Bronchial epithelial cell (primary cell): ENCODE measurements around the gene HSFX1. TPM values are rescaled to one million over a fixed set of nuclear protein-coding genes. Genes with fewer than 3 reads are reported as not detected.

Source experiments
- DNase-seq: peaks from one replicate; pipeline ENCODE4 v3.0.0-alpha.2; 2010; ENCODE audit warnings: low read depth
- FAIRE-seq: peaks from 2 replicates; lab custom pipeline; 2011; peaks lifted over from hg19 to GRCh38; lab: Jason Lieb, UNC
- H3K27me3 ChIP-seq: 2 replicates; pipeline ENCODE4 v1.5.1; 2011; ENCODE audit warnings: low read length; ENCODE audit not compliant: control insufficient read depth, insufficient read depth
- H3K36me3 ChIP-seq: 2 replicates; pipeline ENCODE4 v1.5.1; 2011; ENCODE audit warnings: low read length; ENCODE audit not compliant: control insufficient read depth, insufficient read depth
- H3K4me3 ChIP-seq: 2 replicates; pipeline ENCODE4 v1.5.1; 2011; ENCODE audit warnings: mild to moderate bottlenecking, low read depth, low read length, control low read depth
- total RNA-seq: library from RNA; depleted of rRNA; stranded (reverse); fragments of >200 nt; gene quantifications from 2 replicates; pipeline ENCODE4 v1.2.1, GENCODE V29; 2014
- TF ChIP-seq, protein P1 (sequence below): IDR thresholded peaks from 2 replicates; pipeline ENCODE4 v1.5.1; 2011; ENCODE audit warnings: mild to moderate bottlenecking, moderate library complexity, low read length, control low read depth, inconsistent platforms; ENCODE audit not compliant: insufficient read depth, severe bottlenecking

HSFX1 gene
- total RNA-seq, 1 donor from 2014 or later = 0.53 TPM

DNA sequence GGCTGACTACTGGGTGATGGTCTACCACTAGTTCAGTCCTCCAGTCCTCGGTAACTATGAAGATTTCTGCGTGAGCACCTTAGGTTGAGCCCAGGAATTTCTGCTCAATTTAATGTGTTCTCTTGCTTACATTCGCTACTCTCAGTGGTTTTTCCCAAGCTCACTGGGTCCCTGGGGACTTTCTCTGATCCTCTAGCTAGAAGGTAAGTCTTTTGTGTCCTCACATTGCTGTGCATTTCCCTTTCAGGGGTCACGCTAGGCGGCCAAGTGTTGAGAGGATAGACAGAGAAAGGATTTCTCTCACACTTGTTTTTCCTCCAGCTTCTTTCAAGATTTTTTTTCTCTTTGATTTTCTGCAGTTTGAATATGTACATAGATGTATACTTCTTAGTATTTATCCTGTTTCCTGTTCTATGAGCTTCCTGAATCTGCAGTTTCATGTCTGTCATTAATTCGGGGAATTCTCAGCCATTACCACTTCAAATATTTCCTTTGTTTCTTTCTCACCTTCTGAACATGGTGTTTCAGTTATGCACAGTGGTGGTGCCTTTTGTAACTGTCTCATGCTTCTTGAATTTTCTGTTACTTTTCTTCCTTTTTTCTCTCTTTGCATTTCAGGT lies 25.3 kb downstream of the HSFX1 start:
- no peak for FAIRE-seq
- DNase-seq = no peak
- TF ChIP-seq, protein P1, sequence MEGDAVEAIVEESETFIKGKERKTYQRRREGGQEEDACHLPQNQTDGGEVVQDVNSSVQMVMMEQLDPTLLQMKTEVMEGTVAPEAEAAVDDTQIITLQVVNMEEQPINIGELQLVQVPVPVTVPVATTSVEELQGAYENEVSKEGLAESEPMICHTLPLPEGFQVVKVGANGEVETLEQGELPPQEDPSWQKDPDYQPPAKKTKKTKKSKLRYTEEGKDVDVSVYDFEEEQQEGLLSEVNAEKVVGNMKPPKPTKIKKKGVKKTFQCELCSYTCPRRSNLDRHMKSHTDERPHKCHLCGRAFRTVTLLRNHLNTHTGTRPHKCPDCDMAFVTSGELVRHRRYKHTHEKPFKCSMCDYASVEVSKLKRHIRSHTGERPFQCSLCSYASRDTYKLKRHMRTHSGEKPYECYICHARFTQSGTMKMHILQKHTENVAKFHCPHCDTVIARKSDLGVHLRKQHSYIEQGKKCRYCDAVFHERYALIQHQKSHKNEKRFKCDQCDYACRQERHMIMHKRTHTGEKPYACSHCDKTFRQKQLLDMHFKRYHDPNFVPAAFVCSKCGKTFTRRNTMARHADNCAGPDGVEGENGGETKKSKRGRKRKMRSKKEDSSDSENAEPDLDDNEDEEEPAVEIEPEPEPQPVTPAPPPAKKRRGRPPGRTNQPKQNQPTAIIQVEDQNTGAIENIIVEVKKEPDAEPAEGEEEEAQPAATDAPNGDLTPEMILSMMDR = no peak
- no peaks in the 10 kb centered on the region for H3K36me3 ChIP-seq
- no peak overlapping the region for H3K4me3 ChIP-seq
- H3K27me3 ChIP-seq = no peaks in the 10 kb centered on the region

DNA sequence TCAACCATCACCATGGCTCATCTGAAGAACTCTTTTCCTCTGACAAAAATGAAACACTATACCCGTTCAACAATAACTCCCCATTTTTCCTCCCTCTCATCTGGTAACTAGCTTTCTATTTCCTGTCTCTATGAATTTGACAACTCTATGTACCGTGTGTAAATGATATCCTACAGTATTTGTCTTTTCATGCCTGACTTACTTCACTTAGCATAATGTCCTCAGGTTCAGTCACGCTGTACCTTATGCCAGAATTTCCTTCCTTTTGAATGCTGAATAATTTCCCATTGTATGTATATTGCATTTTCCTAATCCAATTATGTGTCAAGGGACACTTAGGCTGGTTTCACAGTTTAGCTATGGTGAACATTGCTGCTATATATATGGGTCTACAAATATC lies 26.1 kb downstream of the HSFX1 start:
- H3K4me3 ChIP-seq = no peak overlapping the region
- TF ChIP-seq, protein P1 = no peak
- no peaks in the 10 kb centered on the region for H3K27me3 ChIP-seq
- H3K36me3 ChIP-seq = no peaks in the 10 kb centered on the region
- DNase-seq (peak; percentile 7), FAIRE-seq (no peak)

DNA sequence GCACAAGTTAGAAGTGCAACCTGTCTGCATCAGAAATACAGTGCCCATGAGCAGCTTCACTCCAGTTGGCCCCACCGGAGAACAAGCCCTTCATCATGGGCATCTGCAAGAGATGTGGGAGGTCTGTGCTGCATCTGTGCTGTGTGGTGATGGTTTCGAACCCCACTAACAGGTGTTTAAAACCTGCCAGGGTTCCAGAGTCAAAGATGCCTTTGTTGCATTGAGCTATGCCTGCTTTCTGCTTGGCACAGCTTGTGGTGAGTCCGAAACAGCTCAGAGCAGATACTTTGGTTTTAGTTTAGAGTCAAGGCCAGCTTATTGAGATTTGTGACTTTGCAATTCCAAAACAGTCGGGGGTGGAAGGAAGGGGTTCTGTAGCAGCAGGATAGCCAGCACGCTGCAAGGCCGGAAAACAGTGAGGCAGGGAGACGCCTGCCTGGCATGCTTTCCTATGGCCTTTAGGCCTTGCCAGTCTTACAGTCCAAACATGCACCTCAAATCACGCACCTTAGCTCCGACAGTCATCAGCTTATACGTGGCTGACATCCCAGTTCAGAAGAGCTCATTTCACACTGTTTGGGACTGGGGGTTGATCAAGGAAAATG lies 29.7 kb downstream of the HSFX1 start:
- FAIRE-seq (no peak), DNase-seq (no peak)
- H3K36me3 ChIP-seq = no peaks in the 10 kb centered on the region
- no peak overlapping the region for H3K4me3 ChIP-seq
- TF ChIP-seq, protein P1 = no peak
- no peaks in the 10 kb centered on the region for H3K27me3 ChIP-seq

DNA sequence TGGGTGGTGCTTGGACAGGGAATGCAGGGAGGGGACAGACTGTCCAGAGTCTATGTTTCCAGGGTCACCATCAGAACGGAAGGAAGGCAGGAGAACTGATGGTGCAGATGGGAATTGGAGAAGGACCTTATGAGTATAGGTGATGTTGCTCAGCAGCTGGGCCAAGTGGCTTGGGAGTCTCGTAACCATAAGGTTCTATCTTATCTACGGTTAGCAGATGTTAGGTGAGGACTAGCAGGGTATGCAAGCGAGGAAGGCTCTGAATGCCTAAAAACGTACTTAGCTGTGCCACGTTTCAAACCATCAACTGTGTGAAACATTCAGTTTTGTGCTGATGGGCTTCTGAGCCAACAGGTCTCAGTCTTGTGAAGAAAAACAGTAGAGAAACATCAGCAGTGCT lies 30.2 kb downstream of the HSFX1 start:
- TF ChIP-seq, protein P1 = no peak
- FAIRE-seq (peak; percentile 32), DNase-seq (no peak)
- Histone ChIP-seq H3K36me3 (no peaks in the 10 kb centered on the region), H3K4me3 (no peak overlapping the region), H3K27me3 (no peaks in the 10 kb centered on the region)

DNA sequence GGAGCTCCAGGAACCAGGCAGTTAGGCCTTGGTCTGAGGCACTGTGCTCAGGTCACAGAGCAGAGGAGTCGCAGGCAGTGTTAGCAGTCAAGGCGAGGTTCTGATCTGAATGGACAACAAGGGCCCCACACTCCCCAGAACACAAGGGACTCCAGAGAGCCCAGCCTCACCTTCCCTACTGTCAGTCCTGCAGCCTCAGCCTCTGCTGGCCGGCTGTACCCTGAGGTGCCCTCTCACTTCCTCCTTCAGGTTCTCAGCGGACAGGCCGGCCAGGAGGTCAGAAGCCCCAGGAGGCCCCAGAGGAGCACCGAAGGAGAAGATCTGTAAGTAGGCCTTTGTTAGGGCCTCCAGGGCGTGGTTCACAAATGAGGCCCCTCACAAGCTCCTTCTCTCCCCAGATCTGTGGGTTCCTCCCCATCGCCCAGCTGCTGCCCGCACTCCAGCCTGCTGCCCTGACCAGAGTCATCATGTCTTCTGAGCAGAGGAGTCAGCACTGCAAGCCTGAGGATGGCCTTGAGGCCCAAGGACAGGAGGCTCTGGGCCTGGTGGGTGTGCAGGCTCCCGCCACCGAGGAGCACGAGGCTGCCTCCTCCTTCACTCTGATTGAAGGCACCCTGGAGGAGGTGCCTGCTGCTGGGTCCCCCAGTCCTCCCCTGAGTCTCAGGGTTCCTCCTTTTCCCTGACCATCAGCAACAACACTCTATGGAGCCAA lies 34.0 kb downstream of the HSFX1 start:
- Histone ChIP-seq H3K36me3 (no peaks in the 10 kb centered on the region), H3K27me3 (no peaks in the 10 kb centered on the region), H3K4me3 (no peak overlapping the region)
- TF ChIP-seq, protein P1 = no peak
- DNase-seq = no peak
- no peak for FAIRE-seq
